Mesodermal cell (in vitro differentiated cells): Measurements from ENCODE around the gene COLEC11.
"Not testable (repeated sequence)": the region's sequence is repeated elsewhere in the genome, so short reads cannot be mapped to it uniquely, and the experiment has no call there.

Experiments
- H3K27ac ChIP-seq: 2 replicates; pipeline ENCODE4 v1.7.0; 2013; ENCODE audit warnings: mild to moderate bottlenecking, low read depth, low read length, moderate library complexity; ENCODE audit not compliant: severe bottlenecking
- H3K36me3 ChIP-seq: 2 replicates; pipeline ENCODE4 v1.7.1; 2013; ENCODE audit warnings: mild to moderate bottlenecking, low read length, moderate library complexity; ENCODE audit not compliant: control insufficient read depth, insufficient read depth
- H3K4me1 ChIP-seq: one replicate; pipeline ENCODE4 v1.7.1; 2013; ENCODE audit warnings: mild to moderate bottlenecking, low read length; ENCODE audit not compliant: insufficient read depth, control insufficient read depth, poor library complexity, severe bottlenecking
- H3K4me3 ChIP-seq: 2 replicates; pipeline ENCODE4 v1.7.0; 2013; ENCODE audit warnings: low read length, control low read depth, mild to moderate bottlenecking; ENCODE audit not compliant: insufficient read depth, poor library complexity, severe bottlenecking; ENCODE audit errors: extremely low read depth
- H3K9me3 ChIP-seq: 2 replicates; pipeline ENCODE4 v1.7.1; 2013; ENCODE audit warnings: mild to moderate bottlenecking, low read length, moderate library complexity; ENCODE audit not compliant: control insufficient read depth
- WGBS, 2 experiments: methylation state at CpG; one replicate each; pipeline ENCODE4 v1.1.5; 2013; ENCODE audit warnings: missing lambda C conversion rate in 2 of 2; ENCODE audit not compliant: insufficient coverage in 2 of 2; 5-methylcytosine and 5-hydroxymethylcytosine counted together

Gene COLEC11

DNA sequence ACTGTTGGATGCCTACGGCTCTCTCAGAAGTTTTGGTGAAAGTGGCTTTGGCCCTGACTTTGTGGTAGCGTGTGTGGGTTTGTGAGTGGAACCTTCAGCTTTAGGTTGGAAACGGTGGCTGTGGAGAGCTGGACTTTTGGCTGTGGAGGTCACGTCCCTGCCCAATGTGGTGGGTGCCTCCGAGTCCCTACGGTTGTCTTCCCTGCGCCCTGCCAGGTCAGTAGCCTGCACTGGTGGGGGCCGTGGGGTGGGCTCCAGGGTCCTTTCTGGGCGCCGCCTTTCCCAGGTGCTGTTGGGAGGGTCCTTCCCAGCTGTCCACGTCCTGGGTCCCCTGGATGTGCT lies 11.1 kb downstream of the COLEC11 start:
- Histone ChIP-seq H3K4me3 (no peak overlapping the region), H3K27ac (no peak overlapping the region), H3K4me1 (no peaks in the 10 kb centered on the region), H3K36me3 (no peaks in the 10 kb centered on the region), H3K9me3 (no peaks in the 10 kb centered on the region)
- WGBS, 2 experiments = 92 to 96% methylated on average over 11 of the region's 11 CpGs

DNA sequence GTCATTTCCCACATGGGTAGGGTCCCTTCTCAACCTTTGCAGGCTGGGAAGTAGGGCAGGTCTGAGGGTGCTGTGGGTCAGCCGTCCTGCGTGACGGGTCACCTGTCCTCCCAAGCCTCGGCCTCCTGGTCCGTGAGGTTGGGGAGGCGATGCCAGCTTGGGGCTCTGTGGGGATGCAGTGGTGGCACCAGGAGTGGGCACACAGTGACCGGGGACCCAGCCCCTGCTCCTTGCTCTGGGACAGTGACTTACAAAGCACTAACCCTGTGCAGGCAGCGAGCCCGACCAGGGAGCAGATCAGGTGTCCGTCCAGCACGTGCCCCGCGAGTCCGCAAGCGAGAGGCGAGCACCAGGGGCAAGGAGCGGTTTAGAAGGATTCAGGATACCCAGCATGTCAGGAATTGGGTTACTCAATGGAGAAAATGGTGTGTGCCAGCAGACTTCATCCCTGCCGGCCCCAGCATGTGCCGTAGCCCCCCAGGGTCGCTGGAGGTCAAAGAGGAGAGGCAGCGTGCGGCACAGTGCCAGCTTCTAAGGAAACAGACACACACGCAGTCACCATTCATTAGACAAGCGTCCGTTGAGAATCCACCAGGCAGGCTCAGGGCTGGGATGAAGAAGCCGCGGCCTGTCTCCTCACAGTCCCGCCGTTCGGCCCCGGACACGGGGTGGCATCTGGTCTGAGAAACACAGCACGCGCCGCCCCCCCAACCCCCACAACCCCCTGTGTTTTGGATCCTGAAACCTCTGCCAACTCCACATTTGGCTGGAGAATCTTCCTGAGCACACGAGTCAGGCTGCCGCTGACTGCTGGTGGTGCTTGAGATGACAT lies 11.7 kb downstream of the COLEC11 start:
- H3K9me3 ChIP-seq = no peaks in the 10 kb centered on the region
- H3K36me3 ChIP-seq = no peaks in the 10 kb centered on the region
- no peak overlapping the region for H3K4me3 ChIP-seq
- H3K27ac ChIP-seq = no peak overlapping the region
- 93% methylated on average over 19 to 29 of the region's 37 CpGs for WGBS, 2 experiments
- H3K4me1 ChIP-seq = no peaks in the 10 kb centered on the region

DNA sequence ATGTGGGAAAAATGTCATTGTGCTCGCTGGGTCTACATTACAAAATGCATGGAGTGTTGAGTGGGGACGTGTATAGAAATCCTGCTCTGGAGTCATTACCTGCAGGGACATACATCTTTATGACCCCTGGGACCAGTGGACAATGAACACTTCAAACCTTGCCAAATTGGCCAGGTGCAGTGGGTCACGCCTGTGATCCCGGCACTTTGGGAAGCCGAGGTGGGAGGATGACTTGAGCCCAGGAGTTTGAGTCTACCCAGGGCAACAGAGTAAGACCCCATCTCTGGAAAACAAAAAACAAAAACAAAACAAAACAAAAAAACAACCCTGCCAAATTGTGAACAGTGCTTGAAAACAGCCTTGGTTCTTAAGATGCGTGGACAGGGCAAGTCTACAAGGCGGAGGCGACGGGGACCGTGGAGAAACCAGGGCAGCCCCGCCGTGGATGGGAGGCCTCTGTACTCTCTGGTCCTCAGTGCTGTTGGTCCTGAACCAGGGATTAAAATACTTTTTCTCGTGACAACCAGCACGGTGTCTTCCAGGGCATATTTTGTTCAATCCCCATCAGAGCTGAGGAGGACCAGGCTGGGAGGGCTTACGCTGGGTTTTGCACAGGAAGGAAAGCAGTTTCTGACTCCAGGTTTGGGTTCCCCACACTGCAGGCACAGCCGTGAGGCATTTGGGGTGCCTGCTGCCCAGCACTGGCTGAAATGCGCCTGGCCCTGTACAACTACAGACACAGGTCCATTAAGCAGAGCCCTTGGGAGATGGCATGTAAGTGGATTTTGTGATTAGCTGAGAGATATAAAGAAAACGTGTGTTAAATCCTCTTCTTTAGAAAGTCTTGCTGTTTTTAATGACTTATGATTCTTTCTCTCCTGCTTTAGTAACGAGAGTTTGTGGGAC lies 13.7 kb downstream of the COLEC11 start:
- H3K9me3 ChIP-seq = peaks cover 3% of the 10 kb centered on the region
- no peak overlapping the region for H3K4me3 ChIP-seq
- no peaks in the 10 kb centered on the region for H3K36me3 ChIP-seq
- H3K27ac ChIP-seq = peak overlapping the region; percentile 36
- no peaks in the 10 kb centered on the region for H3K4me1 ChIP-seq
- WGBS, 2 experiments = 88 to 93% methylated on average over 14 to 16 of the region's 19 CpGs

DNA sequence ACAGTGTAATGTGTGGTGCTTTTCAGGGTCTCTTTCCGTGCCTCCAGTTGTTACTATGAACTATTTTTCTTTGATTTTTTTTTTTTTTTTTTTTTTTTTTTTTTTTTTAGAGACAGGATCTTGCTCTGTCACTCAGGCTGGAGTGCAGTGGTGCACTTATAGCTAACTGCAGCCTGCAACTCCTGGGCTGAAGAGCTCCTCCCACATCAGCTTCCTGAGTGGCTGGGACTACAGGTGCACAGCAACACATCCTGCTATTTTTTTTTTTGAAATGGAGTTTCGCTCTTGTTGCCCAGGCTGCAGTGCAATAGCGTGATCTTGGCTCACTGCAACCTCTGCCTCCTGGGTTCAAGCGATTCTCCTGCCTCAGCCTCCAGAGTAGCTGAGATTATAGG lies 14.4 kb downstream of the COLEC11 start:
- not testable (repeated sequence) for H3K4me1 ChIP-seq, H3K27ac ChIP-seq, H3K9me3 ChIP-seq, H3K36me3 ChIP-seq, H3K4me3 ChIP-seq
- WGBS, 2 experiments = 85 to 90% methylated on average over 2 to 3 of the region's 4 CpGs

DNA sequence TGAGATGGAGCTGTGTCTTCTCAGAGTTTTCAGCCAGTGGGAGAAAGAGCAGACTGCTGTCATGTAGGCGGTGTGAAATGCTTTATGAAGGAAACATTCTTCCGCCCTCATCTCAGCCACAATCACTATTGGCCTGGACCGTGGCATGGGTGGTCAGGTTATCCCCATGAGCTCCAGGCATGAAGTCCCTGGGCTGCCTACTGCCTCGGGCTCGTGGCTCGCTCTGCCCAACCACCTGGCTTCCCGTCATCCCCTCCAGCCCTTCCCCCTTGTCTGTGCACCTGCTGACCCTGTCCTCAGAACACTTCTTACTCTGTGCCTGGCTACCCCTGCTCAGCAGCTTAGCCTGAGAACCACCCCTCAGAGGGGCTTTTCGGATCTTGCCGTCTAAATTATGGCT lies 15.5 kb downstream of the COLEC11 start:
- no peaks in the 10 kb centered on the region for H3K36me3 ChIP-seq
- WGBS, 2 experiments = 92 to 94% methylated on average over 9 of the region's 9 CpGs
- H3K4me1 ChIP-seq = no peaks in the 10 kb centered on the region
- peaks cover 7% of the 10 kb centered on the region for H3K9me3 ChIP-seq
- H3K27ac ChIP-seq = no peak overlapping the region
- H3K4me3 ChIP-seq = no peak overlapping the region

DNA sequence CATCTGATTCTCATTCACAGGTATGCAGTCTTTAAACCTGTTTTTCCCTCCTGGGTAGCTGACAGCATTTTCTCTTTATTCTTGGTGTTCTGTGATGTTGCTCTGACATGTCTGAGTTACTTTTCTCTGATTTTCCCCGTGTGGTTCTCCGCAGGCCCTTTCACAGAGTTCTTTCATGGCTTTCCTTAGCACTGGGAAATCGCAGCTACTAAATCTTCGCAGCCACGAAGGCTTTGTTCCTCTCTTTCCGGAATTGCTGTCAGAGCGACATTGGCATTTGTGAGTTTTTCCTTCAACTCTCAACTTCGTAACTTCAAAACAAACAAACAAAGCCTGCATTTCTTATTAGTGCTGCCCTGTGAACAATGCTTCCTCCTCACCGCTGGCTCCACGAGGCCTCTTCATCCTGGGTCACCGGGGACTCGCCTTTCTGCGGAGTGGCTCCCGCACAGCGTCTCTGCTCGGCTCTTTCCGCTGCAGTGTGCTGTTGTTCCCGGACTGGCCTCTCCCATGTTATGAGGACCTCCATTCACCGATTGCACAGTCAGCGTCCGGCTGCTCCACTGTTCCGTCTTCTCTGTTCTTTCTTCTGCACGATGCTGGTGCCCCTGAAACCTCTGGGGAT lies 16.1 kb downstream of the COLEC11 start:
- H3K36me3 ChIP-seq = no peaks in the 10 kb centered on the region
- H3K9me3 ChIP-seq = peaks cover 7% of the 10 kb centered on the region
- 88 to 89% methylated on average over 20 to 22 of the region's 23 CpGs for WGBS, 2 experiments
- no peak overlapping the region for H3K27ac ChIP-seq
- no peaks in the 10 kb centered on the region for H3K4me1 ChIP-seq
- H3K4me3 ChIP-seq = no peak overlapping the region

DNA sequence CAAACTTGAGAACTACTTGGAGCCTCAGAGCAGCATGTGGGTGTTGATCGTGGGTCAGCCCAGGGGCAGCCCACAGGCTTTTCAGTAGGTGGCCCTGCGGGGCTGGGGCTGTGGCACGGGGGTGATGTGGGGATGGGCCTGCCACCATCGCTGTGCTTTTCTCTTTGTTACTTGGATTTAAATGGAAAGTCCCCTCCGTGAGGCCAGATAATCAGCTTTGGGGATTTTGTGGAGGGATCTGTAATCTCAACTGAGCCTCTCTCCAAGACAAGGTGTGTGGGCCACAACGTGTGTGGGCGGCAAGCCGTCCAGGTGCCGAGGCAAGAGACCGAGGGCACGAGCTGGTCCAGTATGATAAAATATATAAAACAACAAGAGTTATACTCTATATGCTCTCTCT lies 16.7 kb downstream of the COLEC11 start:
- H3K4me3 ChIP-seq = no peak overlapping the region
- H3K27ac ChIP-seq = no peak overlapping the region
- H3K9me3 ChIP-seq = peaks cover 7% of the 10 kb centered on the region
- no peaks in the 10 kb centered on the region for H3K4me1 ChIP-seq
- 81 to 92% methylated on average over 5 to 6 of the region's 11 CpGs for WGBS, 2 experiments
- H3K36me3 ChIP-seq = no peaks in the 10 kb centered on the region

DNA sequence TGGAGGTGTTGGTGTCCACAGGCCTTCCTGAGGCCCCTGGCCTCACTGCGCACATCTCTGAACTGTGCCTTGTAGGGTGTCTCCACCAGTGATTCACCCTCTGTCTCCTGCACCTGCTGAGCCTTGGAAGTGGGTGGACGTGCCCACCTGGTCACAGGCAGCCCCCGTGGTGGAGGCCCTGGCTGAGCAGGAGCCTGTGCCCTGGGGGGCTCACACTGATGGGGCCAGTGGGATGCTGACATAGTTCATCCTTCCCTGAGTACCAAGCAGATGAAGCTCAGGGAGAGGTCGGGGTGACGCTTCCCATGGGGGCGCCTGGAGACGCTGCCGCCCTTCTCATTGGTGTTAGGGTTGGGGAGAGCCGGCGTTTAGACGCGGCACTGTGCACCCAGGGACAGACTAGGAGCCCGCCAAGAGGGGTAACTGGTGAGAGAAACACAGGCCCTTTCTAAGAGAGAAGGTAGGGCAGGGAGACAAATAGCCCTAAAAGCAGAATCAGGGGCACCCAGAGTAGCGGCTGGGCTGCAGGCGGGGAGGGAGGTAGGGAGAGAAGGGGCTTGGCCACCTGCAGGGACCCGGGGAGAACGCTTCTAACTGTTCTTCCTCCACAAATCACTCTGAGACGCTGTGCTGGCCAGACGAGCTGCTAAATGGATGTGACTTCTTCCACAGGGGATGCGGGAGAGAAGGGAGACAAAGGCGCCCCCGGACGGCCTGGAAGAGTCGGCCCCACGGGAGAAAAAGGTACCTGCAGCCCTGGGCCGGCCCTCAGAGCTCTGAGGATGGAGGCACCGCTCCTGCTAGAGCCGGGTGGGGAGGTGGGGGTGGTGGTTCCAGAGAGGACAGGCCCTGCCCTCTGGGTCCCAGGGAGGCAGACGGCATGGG lies 18.0 kb downstream of the COLEC11 start:
- Histone ChIP-seq H3K27ac (no peak overlapping the region), H3K4me3 (no peak overlapping the region), H3K4me1 (no peaks in the 10 kb centered on the region), H3K9me3 (peaks cover 7% of the 10 kb centered on the region), H3K36me3 (no peaks in the 10 kb centered on the region)
- WGBS, 2 experiments = 88 to 94% methylated on average over 16 to 28 of the region's 29 CpGs

DNA sequence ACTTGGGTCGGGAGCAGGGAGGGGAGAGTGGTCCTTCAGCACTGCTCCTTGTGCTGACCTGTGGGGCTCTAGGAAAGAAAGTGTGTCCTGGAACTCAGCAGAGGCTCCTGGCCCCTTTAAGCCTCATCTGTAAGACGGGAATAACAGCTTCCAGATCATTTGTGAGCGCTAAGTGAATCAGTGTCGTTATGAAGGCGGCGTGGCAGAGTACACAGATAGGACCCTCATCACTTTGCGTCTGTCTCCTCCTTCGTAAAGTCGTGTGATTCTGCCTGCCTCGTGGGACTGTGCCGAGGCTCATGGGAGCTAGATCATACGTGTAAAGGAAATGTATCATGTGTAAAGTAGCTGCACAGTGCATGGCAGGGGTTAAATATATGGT lies 18.6 kb downstream of the COLEC11 start:
- H3K4me1 ChIP-seq = no peaks in the 10 kb centered on the region
- H3K9me3 ChIP-seq = peaks cover 7% of the 10 kb centered on the region
- no peaks in the 10 kb centered on the region for H3K36me3 ChIP-seq
- no peak overlapping the region for H3K27ac ChIP-seq
- 95% methylated on average over 10 to 11 of the region's 12 CpGs for WGBS, 2 experiments
- no peak overlapping the region for H3K4me3 ChIP-seq

DNA sequence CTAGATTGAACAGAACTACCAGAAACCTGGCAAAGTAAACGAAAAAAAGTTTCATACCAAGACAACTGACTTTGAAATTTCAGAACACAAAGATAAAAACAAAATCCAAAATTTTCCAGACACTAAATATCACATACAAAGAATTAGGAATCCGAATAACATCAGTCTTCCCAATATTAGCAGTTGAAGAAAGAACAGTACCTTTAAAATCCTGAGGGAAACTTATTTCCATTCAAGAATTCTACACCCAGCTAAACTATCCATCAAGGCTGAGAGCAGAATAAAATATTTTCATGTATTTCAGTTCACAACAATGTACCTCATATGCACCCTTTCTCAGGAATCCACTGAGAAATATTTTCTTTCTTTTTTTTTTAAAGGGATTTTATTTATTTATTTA lies 19.8 kb downstream of the COLEC11 start:
- H3K27ac ChIP-seq, H3K36me3 ChIP-seq, H3K4me3 ChIP-seq, H3K4me1 ChIP-seq, H3K9me3 ChIP-seq: not testable (repeated sequence)
- WGBS, 2 experiments = no CpG with 5 or more reads among the region's 2 CpGs
